Vagina (tissue), 2 donors: Measurements from ENCODE around the gene BIRC6.

Source experiments
- POLR2A ChIP-seq, 2 donors: fragments of 450-650 bp; IDR thresholded peaks; one replicate each; pipeline ENCODE4 v1.6.1; 2017; ENCODE audit warnings: antibody characterized with exemption in 2 of 2, mild to moderate bottlenecking in 2 of 2, moderate library complexity in 2 of 2
- POLR2AphosphoS5 ChIP-seq, 2 donors: sonication (generic); formaldehyde crosslinking; IDR thresholded peaks; one replicate each; pipeline ENCODE4 v1.9.0; 2017; ENCODE audit warnings: antibody characterized with exemption in 2 of 2, mild to moderate bottlenecking in 2 of 2, low read depth in 1 of 2; ENCODE audit not compliant: insufficient read depth in 1 of 2
- TF ChIP-seq, protein P1 (sequence below), 3 experiments: fragments of 450-650 bp in 2 of 3; fragments of 200-600 bp in 1 of 3; sonication (generic) in 1 of 3; IDR thresholded peaks; one replicate each; pipeline ENCODE4 v1.5.1; 2017 to 2019; ENCODE audit warnings: antibody characterized with exemption in 3 of 3, mild to moderate bottlenecking in 2 of 3, moderate library complexity in 2 of 3

DNA sequence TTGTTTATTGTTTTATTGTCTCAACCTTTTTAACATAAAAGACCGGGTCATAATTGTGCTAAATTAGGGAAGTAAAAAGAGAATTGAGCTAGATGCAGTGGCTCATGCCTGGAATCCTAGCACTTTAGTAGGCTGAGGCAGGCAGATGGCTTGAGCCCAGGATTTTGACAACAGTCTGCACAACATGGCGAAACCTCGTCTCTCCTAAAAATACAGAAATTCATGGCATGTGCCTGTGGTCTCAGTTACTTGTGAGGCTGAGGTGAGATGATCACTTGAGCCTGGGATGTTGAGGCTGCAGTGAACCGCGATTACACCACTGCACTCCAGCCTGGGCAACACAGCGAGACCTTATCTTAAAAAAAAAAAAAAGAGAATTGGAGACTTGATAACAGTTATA, 166.9 kb downstream of the BIRC6 start:
- TF ChIP-seq POLR2AphosphoS5 (IDR thresholded peaks at IDR 0.05; ENCODE audit: insufficient read depth in 1 of 2, low read depth in 1 of 2) = no peak
- TF ChIP-seq, protein P1, sequence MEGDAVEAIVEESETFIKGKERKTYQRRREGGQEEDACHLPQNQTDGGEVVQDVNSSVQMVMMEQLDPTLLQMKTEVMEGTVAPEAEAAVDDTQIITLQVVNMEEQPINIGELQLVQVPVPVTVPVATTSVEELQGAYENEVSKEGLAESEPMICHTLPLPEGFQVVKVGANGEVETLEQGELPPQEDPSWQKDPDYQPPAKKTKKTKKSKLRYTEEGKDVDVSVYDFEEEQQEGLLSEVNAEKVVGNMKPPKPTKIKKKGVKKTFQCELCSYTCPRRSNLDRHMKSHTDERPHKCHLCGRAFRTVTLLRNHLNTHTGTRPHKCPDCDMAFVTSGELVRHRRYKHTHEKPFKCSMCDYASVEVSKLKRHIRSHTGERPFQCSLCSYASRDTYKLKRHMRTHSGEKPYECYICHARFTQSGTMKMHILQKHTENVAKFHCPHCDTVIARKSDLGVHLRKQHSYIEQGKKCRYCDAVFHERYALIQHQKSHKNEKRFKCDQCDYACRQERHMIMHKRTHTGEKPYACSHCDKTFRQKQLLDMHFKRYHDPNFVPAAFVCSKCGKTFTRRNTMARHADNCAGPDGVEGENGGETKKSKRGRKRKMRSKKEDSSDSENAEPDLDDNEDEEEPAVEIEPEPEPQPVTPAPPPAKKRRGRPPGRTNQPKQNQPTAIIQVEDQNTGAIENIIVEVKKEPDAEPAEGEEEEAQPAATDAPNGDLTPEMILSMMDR (IDR thresholded peaks at IDR 0.05) = no peak
- no peak for TF ChIP-seq POLR2A (IDR thresholded peaks at IDR 0.05)
